Testis (tissue), 3 donors: ENCODE data around the gene GALNT17. TPM values are rescaled to one million over a fixed set of nuclear protein-coding genes. Genes with fewer than 3 reads are reported as not detected.
A peak's percentile ranks its signal among the peaks of the same experiment; 100 is the strongest.

Experiments
- DNase-seq: peaks from one replicate; pipeline ENCODE4 v3.0.0-alpha.2; 2019
- H3K27ac ChIP-seq, 2 donors: fragments of 200-600 bp; sonication (generic); one replicate each; pipeline ENCODE4 v1.5.1; 2019
- H3K27me3 ChIP-seq: fragments of 200-600 bp; sonication (generic); one replicate; pipeline ENCODE4 v1.5.1; 2019
- H3K36me3 ChIP-seq: fragments of 200-600 bp; sonication (generic); one replicate; pipeline ENCODE4 v1.5.1; 2017; ENCODE audit warnings: low read depth; ENCODE audit errors: missing control alignments
- H3K4me1 ChIP-seq: fragments of 200-600 bp; sonication (generic); one replicate; pipeline ENCODE4 v1.5.1; 2019
- H3K4me3 ChIP-seq, 2 donors: fragments of 200-600 bp; sonication (generic); one replicate each; pipeline ENCODE4 v1.5.1; 2017 to 2019
- H3K9me3 ChIP-seq: fragments of 200-600 bp; sonication (generic); one replicate; pipeline ENCODE4 v1.5.1; 2017
- CTCF ChIP-seq, 3 experiments: fragments of 450-650 bp in 2 of 3; fragments of 200-600 bp in 1 of 3; sonication (generic) in 1 of 3; IDR thresholded peaks; one replicate each; pipeline ENCODE4 v1.5.1; 2016 to 2019; ENCODE audit warnings: antibody characterized with exemption in 3 of 3, mild to moderate bottlenecking in 2 of 3, moderate library complexity in 1 of 3
- POLR2A ChIP-seq: fragments of 450-650 bp; IDR thresholded peaks from one replicate; pipeline ENCODE4 v1.6.1; 2017; ENCODE audit warnings: antibody characterized with exemption, mild to moderate bottlenecking, moderate library complexity
- WGBS, 2 donors: methylation state at CpG; one replicate each; pipeline ENCODE4 v1.1.5; 2018; 5-methylcytosine and 5-hydroxymethylcytosine counted together
- intact Hi-C: fragments of 100-400 bp; cut with DNase I; formaldehyde crosslinking; loops from one replicate; pipeline ENCODE4 v1.15.1; 2023; ENCODE audit warnings: low total_unique reads
- polyA plus RNA-seq: library from polyadenylated mRNA; stranded (reverse); fragments of 350-450 nt; fragmentation: Illumina TruSeq; extraction: RNeasy Lipid Tissue Mini Kit (QIAGEN cat#74804); gene quantifications from one replicate; pipeline ENCODE4 v1.2.3, GENCODE V29; 2014; ENCODE audit warnings: low read depth, low replicate concordance; ENCODE audit not compliant: insufficient read depth
- total RNA-seq, 2 donors: library from RNA; depleted of rRNA; stranded (reverse); fragments of >200 nt; gene quantifications; one replicate each; pipeline ENCODE4 v1.2.3, GENCODE V29; 2016

Gene GALNT17
- total and polyA plus RNA-seq, 3 donors from 2014 or later, result 10.9 to 39.1 (median 29.4) TPM

- H3K36me3 ChIP-seq, result no peaks in the 10 kb centered on the region
- no peak overlapping the region for H3K27ac ChIP-seq
- H3K27me3 ChIP-seq, result no peaks in the 10 kb centered on the region
- DNase-seq, result no peak
- H3K9me3 ChIP-seq, result no peaks in the 10 kb centered on the region
- 42 to 51% methylated on average over 6 of the region's 6 CpGs for WGBS, 2 donors
- H3K4me1 ChIP-seq, result no peaks in the 10 kb centered on the region
- H3K4me3 ChIP-seq, result no peak overlapping the region
- intact Hi-C loops, result no loop called here
- TF ChIP-seq CTCF (IDR thresholded peaks at IDR 0.05) (no peak), POLR2A (no peak)
Measured at GRCh38 chr7:71601851-71602250, 469.9 kb downstream of the GALNT17 start.

GRCh38 chr7:71604818-71605414 is 473.0 kb downstream of the GALNT17 start:
- WGBS, 2 donors, result 80 to 96% methylated on average over 9 of the region's 9 CpGs
- no peaks in the 10 kb centered on the region for H3K27me3 ChIP-seq
- DNase-seq, result no peak
- H3K4me3 ChIP-seq, result no peak overlapping the region
- TF ChIP-seq POLR2A (no peak), CTCF (IDR thresholded peaks at IDR 0.05) (no peak)
- intact Hi-C loops, result no loop called here
- H3K4me1 ChIP-seq, result no peaks in the 10 kb centered on the region
- no peaks in the 10 kb centered on the region for H3K9me3 ChIP-seq
- H3K27ac ChIP-seq, result no peak overlapping the region
- H3K36me3 ChIP-seq, result no peaks in the 10 kb centered on the region

- Histone ChIP-seq H3K36me3 (no peaks in the 10 kb centered on the region), H3K27me3 (no peaks in the 10 kb centered on the region), H3K27ac (no peak overlapping the region), H3K4me3 (no peak overlapping the region), H3K9me3 (no peaks in the 10 kb centered on the region), H3K4me1 (peaks cover 7% of the 10 kb centered on the region)
- intact Hi-C loops, result no loop called here
- WGBS, 2 donors, result 66 to 68% methylated on average over 2 of the region's 2 CpGs
- no peak for TF ChIP-seq POLR2A
- TF ChIP-seq CTCF (IDR thresholded peaks at IDR 0.05), result no peak
- DNase-seq, result no peak
Measured at GRCh38 chr7:71611986-71612385, 480.0 kb downstream of the GALNT17 start.

- Histone ChIP-seq H3K4me3 (no peak overlapping the region), H3K4me1 (peaks cover 7% of the 10 kb centered on the region), H3K27me3 (no peaks in the 10 kb centered on the region), H3K9me3 (no peaks in the 10 kb centered on the region), H3K27ac (peak overlapping the region in 1 of 2 donors; percentile 19), H3K36me3 (no peaks in the 10 kb centered on the region)
- no peak for TF ChIP-seq CTCF (IDR thresholded peaks at IDR 0.05)
- TF ChIP-seq POLR2A, result no peak
- WGBS, 2 donors, result 39 to 48% methylated on average over 6 of the region's 6 CpGs
- DNase-seq, result peak; percentile 37
- intact Hi-C loops, result no loop called here
Measured at GRCh38 chr7:71612911-71613310, 481.0 kb downstream of the GALNT17 start.

GRCh38 chr7:71613313-71613712 is 481.4 kb downstream of the GALNT17 start:
- DNase-seq, result no peak
- peak overlapping the region in 1 of 2 donors; percentile 19 for H3K27ac ChIP-seq

More at GRCh38 chr7:71613313-71613712, 481.4 kb downstream of the GALNT17 start:
- Histone ChIP-seq H3K36me3 (no peaks in the 10 kb centered on the region), H3K4me1 (peaks cover 7% of the 10 kb centered on the region), H3K4me3 (no peak overlapping the region), H3K27me3 (no peaks in the 10 kb centered on the region), H3K9me3 (no peaks in the 10 kb centered on the region)
- intact Hi-C loops, result no loop called here
- TF ChIP-seq POLR2A (no peak), CTCF (IDR thresholded peaks at IDR 0.05) (no peak)
- WGBS, 2 donors, result 27 to 32% methylated on average over 3 of the region's 3 CpGs
